Measurements from ENCODE around the gene BPIFB6. TPM values are rescaled to one million over a fixed set of nuclear protein-coding genes. Genes with fewer than 3 reads are reported as not detected.

BPIFB6 gene
- polyA plus RNA-seq, 1 of the 3 experiments (the other 2 are of a cell fraction): not detected

DNA sequence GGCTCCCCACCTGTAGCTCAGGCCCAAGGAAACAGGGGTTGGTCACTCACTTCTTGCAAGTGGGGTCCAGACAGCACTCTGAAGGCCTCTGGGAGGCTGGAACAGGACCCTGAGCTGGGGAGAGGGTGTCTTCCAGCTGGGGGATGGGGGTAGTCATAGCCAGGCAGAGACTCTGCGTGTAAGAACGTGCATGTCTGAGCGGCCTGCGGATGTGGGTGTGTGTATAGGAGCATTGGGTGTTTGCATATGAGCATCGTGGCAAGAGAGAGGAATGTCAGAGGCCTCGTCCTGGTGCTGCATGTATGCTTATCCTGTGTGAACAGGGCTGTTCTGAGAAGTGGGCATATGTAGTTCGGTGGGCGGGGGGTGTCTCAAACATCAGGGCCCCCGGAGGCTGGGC is 34.3 kb downstream of the BPIFB6 start:
- WGBS (ENCODE audit: low lambda C conversion rate): 18% methylated on average over 5 of the region's 9 CpGs
- H3K9me3 ChIP-seq: no peaks in the 10 kb centered on the region
- no peaks in the 10 kb centered on the region for H4K20me1 ChIP-seq (ENCODE audit: insufficient read depth)
- H3K27me3 ChIP-seq (ENCODE audit: insufficient read depth): peaks cover 40% of the 10 kb centered on the region; the same call in 1 of the 2 replicates
- no peak overlapping the region for H3K4me2 ChIP-seq
- H3K36me3 ChIP-seq (replicated peaks in 1 of 2; ENCODE audit: control insufficient read depth in 1 of 2, insufficient read depth in 2 of 2, low read length in 1 of 2): no peaks in the 10 kb centered on the region
- no peaks in the 10 kb centered on the region for H3F3A ChIP-seq (replicated peaks; ENCODE audit: insufficient read depth)
- POLR2A ChIA-PET: no interaction called here
- no peak overlapping the region for H2AFZ ChIP-seq (ENCODE audit: low read depth)
- H3K9me2 ChIP-seq: no peaks in the 10 kb centered on the region
- TF ChIP-seq MXI1 (IDR thresholded peaks at IDR 0.05; ENCODE audit: low read depth, low read length): no peak
- CTCF ChIA-PET: no interaction called here
- H3K27ac ChIP-seq (ENCODE audit: low read depth in 2 of 2, low read length in 1 of 2): no peak overlapping the region
- H3K4me3 ChIP-seq (ENCODE audit: low read depth in 2 of 2, low read length in 1 of 2): no peak overlapping the region
- no peaks in the 10 kb centered on the region for H3K79me2 ChIP-seq (ENCODE audit: insufficient read depth)
- no peaks in the 10 kb centered on the region for H3K4me1 ChIP-seq (ENCODE audit: control insufficient read depth in 1 of 2, insufficient read depth in 2 of 2, low read depth in 1 of 2, low read length in 1 of 2)
- no peak for DNase-seq
- H3K9ac ChIP-seq: no peak overlapping the region

DNA sequence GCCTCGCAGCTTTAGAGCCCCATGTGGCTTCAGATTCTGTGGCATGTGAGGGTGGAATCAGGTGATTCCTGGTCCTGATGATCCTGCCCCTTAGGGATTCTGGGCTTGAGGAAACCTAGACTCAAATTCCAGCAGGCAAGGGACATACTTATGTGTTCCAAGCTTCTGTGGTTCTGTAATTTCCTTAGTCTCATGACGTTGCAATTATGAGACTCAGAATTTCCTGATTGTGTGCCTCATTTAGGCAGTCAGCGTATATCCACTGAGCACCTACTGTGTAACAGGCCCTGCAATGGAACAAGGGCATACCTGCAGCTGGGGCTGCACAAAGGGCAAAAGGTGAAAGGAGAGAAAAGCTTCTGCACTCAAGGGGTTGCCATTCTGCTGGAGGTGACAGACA is 36.4 kb downstream of the BPIFB6 start:
- Histone ChIP-seq H3K79me2 (ENCODE audit: insufficient read depth) (no peaks in the 10 kb centered on the region), H3K27me3 (ENCODE audit: insufficient read depth) (peaks cover 49% of the 10 kb centered on the region), H3K4me1 (ENCODE audit: control insufficient read depth in 1 of 2, insufficient read depth in 2 of 2, low read depth in 1 of 2, low read length in 1 of 2) (no peaks in the 10 kb centered on the region), H3F3A (replicated peaks; ENCODE audit: insufficient read depth) (no peaks in the 10 kb centered on the region), H4K20me1 (ENCODE audit: insufficient read depth) (no peaks in the 10 kb centered on the region), H3K27ac (ENCODE audit: low read depth in 2 of 2, low read length in 1 of 2) (no peak overlapping the region), H3K9ac (no peak overlapping the region), H3K9me2 (no peaks in the 10 kb centered on the region), H3K4me2 (no peak overlapping the region), H3K36me3 (replicated peaks in 1 of 2; ENCODE audit: control insufficient read depth in 1 of 2, insufficient read depth in 2 of 2, low read length in 1 of 2) (no peaks in the 10 kb centered on the region), H3K4me3 (ENCODE audit: low read depth in 2 of 2, low read length in 1 of 2) (no peak overlapping the region), H3K9me3 (no peaks in the 10 kb centered on the region), H2AFZ (ENCODE audit: low read depth) (no peak overlapping the region)
- POLR2A ChIA-PET: no interaction called here
- CTCF ChIA-PET: no interaction called here
- TF ChIP-seq FOSL2 (IDR thresholded peaks at IDR 0.05; ENCODE audit: borderline replicate concordance, low read depth) (no peak), CTCF (IDR thresholded peaks at IDR 0.05) (no peak), MXI1 (IDR thresholded peaks at IDR 0.05; ENCODE audit: low read depth, low read length) (no peak), JUND (IDR thresholded peaks at IDR 0.05) (no peak), MEF2A (IDR thresholded peaks at IDR 0.05; ENCODE audit: borderline replicate concordance, low read depth) (no peak), EP300 (IDR thresholded peaks at IDR 0.05; ENCODE audit: borderline replicate concordance in 1 of 2, low read depth in 1 of 2, low read length in 1 of 2) (no peak)
- no peak for DNase-seq
- 23% methylated on average over 3 of the region's 3 CpGs for WGBS (ENCODE audit: low lambda C conversion rate)

DNA sequence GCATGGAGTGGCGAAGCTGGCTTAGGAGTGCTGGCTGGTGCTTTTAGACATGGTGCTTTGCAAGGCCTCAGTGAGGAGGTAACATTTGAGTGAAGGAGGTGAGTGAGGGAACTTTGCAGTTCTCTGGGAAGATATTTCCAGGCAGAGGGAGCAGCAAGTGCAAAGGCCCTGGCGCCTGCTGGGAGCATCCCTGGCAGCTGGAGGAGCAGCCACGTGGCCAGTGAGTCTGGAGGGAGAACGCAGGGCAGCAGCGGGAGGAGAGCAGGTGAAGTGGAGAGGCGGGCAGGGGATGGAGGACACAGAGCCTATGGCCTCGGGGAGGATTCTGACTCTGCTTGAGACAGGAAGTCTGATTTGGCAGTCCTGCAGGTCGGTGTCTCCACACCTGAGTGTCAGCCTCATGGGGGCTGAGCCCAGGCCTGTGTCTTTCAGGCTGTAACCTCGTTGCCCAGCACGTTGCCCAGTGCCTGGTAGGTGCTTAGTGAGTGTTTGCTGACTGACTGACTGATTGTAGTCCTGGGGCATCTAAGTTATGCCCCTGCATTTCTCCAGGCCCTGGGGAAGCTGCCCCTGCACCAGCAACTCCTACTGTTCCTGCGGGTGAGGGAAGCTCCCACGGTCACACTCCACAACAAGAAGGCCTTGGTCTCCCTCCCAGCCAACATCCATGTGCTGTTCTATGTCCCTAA is 36.9 kb downstream of the BPIFB6 start:
- ChIA-PET POLR2A (no interaction called here), CTCF (no interaction called here)
- no peak overlapping the region for H2AFZ ChIP-seq (ENCODE audit: low read depth)
- H3K9me3 ChIP-seq: no peaks in the 10 kb centered on the region
- H3K4me3 ChIP-seq (ENCODE audit: low read depth in 2 of 2, low read length in 1 of 2): no peak overlapping the region
- H4K20me1 ChIP-seq (ENCODE audit: insufficient read depth): no peaks in the 10 kb centered on the region
- H3K9me2 ChIP-seq: no peaks in the 10 kb centered on the region
- H3K36me3 ChIP-seq (replicated peaks in 1 of 2; ENCODE audit: control insufficient read depth in 1 of 2, insufficient read depth in 2 of 2, low read length in 1 of 2): no peaks in the 10 kb centered on the region
- no peaks in the 10 kb centered on the region for H3K4me1 ChIP-seq (ENCODE audit: control insufficient read depth in 1 of 2, insufficient read depth in 2 of 2, low read depth in 1 of 2, low read length in 1 of 2)
- H3K4me2 ChIP-seq: no peak overlapping the region
- no peak for DNase-seq
- TF ChIP-seq SIN3A (IDR thresholded peaks at IDR 0.05; ENCODE audit: borderline replicate concordance, low read depth, low read length) (no peak), MAX (IDR thresholded peaks at IDR 0.05; ENCODE audit: low read depth) (no peak), CHD2 (IDR thresholded peaks at IDR 0.05; ENCODE audit: low read length, partially characterized antibody) (no peak), REST (IDR thresholded peaks at IDR 0.05; ENCODE audit: low read depth, low read length) (no peak)
- no peak overlapping the region for H3K9ac ChIP-seq
- 21% methylated on average over 10 of the region's 12 CpGs for WGBS (ENCODE audit: low lambda C conversion rate)
- no peak overlapping the region for H3K27ac ChIP-seq (ENCODE audit: low read depth in 2 of 2, low read length in 1 of 2)
- H3F3A ChIP-seq (replicated peaks; ENCODE audit: insufficient read depth): no peaks in the 10 kb centered on the region
- peaks cover 44% of the 10 kb centered on the region for H3K27me3 ChIP-seq (ENCODE audit: insufficient read depth)
- no peaks in the 10 kb centered on the region for H3K79me2 ChIP-seq (ENCODE audit: insufficient read depth)

Measured in SK-N-SH (cell line).